GM18526 (cell line): ENCODE data around the gene SLC37A1.

Source experiments
- POLR2A ChIP-seq: IDR thresholded peaks from 3 replicates; pipeline ENCODE4 v1.6.1; 2011; ENCODE audit not compliant: insufficient read length; ENCODE audit errors: extremely low read depth

Gene SLC37A1

DNA sequence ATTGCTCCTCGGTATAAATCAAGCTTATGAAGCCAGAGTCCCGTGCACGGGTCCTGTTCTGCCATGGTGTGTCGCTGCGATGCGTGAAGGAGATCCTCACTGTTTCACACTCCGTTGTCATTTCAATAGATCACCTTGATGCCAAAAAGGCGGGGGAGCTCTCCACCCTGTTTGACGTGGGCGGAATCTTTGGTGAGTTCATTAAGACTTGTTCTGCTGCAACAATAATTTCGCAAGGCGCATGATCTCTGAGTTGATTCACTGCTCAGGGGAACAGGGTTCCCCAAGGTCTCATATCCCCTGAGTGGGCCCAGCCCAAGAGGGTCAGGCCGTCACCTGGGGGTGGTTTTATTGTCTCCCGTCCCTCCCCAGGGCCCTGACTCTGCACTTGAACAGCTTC lies 50.0 kb downstream of the SLC37A1 start:
- no peak for TF ChIP-seq POLR2A

GRCh38 chr21:42564561-42564971 lies 50.9 kb downstream of the SLC37A1 start:
- no peak for TF ChIP-seq POLR2A

DNA sequence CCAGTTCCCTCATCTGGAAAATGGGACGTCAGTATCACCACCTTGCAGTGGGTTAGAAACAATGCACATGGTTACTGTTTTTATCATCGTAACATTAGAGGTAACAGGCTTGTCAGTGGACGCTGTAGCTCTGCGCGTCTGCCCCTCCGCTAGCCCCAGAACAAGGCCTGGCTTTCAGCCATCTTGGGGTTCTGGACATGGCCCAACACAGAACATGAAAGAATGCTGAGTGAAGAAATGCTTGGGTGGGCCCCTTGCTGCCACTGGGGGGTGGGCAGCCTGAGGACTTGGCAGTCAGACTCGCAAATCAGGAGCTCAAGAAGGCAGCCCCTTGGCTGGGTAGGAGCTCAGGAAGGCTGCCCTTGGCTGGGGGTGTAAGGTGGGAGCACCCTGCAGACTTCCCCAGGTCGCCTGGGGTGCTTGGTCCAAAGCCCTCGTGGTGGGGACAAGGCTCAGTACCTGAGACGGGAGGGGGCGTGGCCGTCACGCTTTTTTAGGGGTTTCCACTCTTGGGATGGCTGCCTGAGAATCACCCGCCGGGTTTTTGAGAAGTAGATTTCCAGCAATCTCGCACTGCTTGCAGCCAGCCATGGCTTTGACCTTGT lies 51.7 kb downstream of the SLC37A1 start:
- no peak for TF ChIP-seq POLR2A

- TF ChIP-seq POLR2A: no peak
Observed at GRCh38 chr21:42565886-42566523, 52.4 kb downstream of the SLC37A1 start.

DNA sequence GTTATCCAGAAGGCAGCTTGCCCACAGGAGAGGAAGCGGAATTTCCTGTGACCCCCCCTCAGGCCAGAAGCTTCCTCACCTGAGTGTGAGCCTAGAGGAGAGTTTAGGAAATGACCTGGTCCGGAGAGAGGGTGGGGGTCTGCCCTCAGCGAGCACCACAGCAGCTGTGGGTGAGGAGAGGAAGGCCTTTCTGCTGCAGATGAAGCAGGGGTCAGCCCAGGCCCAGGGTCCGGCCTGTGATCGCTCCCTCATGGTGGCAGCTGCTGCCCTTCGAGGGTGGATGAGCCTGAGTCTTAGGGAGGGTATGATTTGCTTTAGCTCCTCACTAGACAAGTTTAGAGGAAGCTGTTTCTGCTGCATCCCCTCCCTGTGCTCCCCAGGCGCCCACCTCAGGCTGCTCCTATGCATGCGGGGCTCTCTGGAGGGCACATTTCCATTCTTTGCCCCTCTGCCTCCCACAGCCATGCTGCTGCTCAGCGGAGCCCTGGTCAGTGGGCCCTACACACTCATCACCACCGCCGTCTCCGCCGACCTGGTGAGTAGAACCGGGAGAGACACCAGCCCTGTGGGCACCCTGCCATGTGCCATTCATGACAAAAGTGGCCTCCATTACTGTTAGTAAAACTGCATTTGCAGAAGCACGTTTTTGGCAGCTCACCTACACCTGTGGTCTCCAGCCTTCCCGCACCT lies 53.0 kb downstream of the SLC37A1 start:
- no peak for TF ChIP-seq POLR2A

DNA sequence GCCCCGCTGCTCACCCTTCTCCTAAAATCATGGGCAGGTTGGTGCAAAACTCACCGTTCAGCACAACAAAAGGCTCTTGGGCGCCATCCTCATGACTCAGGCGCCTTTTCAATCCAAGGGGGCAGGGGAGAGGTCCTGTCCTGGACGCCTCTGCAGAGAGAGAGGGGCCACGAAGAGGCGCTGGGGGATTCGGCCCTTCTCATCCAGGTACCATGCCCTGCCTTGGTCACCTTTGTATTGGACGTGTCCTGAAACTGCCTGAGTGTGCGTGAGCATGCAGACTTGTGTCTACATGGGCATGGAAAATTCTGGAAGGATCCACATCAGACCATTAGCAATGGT lies 53.5 kb downstream of the SLC37A1 start:
- TF ChIP-seq POLR2A: no peak

DNA sequence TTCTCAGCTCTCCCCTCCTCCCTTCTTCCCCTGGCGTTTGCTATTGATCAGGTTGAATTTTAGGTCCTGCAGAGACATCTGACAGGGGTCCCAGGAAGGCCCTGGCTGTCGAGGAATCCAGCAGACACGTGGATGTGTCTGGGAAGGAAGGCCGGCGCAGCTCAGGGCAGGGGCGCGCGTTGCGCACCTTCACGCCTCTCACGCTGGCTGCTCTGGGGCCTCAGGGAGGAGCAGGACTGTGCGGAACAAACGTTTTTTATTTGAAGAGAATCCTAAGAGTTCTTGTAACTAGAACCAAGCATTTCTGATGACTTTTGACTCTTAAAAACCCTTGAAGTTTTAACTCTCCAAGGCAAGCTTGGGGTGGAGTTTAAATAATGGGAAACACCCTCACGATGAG lies 54.2 kb downstream of the SLC37A1 start:
- TF ChIP-seq POLR2A: no peak

DNA sequence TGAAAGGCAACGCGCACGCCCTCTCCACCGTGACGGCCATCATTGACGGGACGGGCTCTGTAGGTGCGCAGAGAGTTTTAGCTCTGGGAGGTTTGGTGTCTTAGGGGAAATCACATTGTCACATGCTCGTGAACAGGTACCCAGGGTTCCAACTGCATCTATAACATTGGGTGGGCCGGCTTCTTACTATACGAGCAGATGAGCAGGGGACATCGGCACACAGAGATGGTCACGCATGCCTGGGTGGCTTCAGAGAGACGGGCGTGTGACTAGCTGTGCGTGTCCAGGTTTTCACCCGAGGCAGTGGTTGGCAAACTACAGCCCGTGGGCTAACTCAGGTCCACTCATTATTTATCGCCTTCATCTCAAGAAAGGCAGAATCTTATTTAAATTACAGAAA lies 54.7 kb downstream of the SLC37A1 start:
- no peak for TF ChIP-seq POLR2A

DNA sequence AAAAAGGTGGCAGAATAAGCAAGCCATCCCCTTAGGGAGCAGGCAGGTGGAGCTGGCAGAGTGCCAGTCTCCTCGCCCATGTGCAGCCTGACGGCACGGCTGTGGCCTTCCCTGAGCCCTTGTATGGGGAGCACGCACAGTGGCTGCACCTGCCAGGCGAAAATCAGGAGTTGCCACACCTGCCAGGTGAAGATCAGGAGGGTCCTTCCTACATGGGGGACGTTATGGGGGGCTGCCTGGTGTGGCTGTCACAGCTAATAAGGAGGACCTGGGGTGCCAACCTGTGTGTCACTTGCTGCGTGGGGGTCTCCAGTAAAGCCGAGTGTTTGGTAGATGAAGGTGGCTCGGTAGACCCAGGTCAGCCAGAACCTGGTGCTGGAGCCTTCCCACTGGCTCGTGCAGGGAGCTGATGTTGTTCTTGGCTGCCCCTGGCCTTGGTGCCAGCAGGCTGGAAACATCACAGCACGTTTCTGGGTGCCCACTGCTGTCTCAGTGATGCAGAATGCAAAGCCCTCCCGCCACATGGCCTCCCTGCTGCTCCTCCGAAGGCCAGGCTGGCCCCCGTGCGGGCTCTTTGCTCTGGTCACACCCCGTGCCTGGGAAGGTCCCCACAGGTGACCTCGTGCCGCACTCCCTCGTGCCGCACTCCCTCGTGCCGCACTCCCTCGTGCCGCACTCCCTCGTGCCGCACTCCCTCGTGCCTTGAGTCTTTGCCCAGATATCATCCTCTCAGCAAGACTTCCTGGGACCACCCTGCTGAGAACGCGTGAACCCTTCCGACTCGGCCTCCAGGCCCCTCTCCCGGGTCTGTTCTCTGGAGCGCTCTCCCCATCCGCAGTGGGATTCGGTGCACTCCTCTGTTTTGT lies 55.4 kb downstream of the SLC37A1 start:
- no peak for TF ChIP-seq POLR2A

DNA sequence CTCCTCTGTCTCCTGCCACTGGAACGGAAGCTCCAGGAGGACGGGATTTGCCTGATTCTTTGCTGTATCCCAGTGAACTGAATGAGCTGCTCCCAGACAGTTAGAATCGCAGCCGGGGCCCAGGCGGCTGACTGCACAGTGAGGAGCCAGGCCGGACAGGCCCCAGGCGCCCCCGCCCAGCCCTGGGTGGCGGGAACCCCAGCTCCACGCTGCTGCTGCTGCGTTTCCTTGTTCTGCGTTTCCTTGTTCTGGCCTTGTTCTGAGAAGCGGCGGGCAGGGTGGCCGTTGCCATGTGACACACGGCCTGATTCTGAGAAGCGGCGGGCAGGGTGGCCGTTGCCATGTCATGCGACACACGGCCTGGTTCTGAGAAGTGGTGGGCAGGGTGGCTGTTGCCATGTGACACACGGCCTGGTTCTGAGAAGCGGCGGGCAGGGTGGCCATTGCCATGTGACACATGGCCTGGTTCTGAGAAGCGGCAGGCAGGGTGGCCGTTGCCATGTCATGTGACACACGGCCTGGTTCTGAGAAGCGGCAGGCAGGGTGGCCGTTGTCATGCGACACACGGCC lies 56.2 kb downstream of the SLC37A1 start:
- TF ChIP-seq POLR2A: no peak

GRCh38 chr21:42570362-42570761 lies 56.7 kb downstream of the SLC37A1 start:
- TF ChIP-seq POLR2A: no peak

DNA sequence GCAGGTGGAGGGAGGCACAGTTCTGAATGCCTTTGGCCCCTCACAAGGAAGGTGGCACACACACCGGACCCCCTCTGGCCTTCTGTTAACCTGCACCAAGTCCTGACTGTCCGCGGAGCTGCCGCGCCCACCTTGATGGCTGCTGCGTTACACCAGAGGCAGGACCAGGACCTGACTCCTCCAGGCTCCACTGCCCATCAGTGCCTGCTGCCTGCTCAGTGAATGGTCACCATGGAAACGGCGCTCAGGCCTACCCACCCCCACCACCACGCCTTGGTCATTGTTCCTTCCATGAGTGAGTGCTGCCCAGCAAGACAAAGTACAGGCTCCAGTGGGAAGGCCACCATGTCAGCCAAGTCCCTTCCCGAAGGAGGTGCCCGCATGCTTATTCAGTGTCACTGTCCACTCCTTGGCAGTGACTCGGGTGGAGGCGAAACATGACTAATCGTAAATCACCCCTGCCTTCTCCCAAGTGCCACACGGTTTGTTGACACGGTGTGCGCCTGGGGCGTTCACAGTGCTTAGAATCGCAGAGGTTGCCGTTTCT lies 57.3 kb downstream of the SLC37A1 start:
- no peak for TF ChIP-seq POLR2A

DNA sequence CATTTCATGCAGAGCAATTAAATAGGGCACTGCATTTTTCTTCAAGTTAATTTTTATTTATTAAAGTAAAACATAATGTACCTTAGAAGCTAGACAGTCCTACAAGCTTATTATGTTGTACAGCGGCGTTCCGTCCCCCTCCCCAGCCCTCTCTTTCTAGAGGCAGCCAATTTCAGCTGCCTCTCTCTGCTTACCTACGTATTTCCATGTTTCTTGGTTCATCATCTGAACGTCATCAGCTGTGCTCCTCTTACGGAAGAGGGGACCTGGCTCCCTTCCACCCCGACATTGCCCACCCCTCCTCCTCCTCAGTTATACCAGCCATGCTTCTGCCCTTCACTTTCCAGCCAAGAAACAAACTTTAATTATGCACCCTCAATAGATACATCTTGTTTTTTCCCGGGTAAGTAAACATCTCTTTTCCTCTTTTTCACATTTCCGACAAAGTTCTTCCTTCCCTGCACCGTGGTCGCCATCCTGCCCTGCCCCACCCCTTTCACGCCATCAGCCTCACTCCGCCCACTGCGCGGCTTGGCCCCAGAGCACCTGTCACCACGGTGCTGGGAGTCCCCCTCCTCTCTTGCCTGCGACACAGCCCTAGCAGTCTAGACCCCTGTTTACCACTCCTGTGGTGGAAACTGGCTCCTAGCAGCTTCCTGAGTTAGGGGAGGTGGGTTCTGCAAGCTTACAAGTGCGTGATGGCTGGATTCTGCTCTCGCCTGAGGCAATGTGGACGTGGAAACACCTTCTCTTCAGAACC lies 57.9 kb downstream of the SLC37A1 start:
- no peak for TF ChIP-seq POLR2A

GRCh38 chr21:42572906-42573495 lies 59.3 kb downstream of the SLC37A1 start:
- no peak for TF ChIP-seq POLR2A
